SU-DHL-6 (cell line): ENCODE measurements around the gene TRNP1.

ENCODE experiments used
- EZH2phosphoT487 ChIP-seq: fragments of 200-600 bp; sonication (generic), shearing (Covaris generic); conservative IDR thresholded peaks from 2 replicates; pipeline ENCODE4 v1.6.1; 2018; ENCODE audit warnings: mild to moderate bottlenecking, antibody characterized with exemption, low read length, moderate library complexity, mixed read lengths
- TF ChIP-seq, protein P1 (sequence below): fragments of 200-600 bp; sonication (generic); IDR thresholded peaks from one replicate; pipeline ENCODE4 v1.5.1; 2017; ENCODE audit warnings: antibody characterized with exemption, mild to moderate bottlenecking, low read length, moderate library complexity; ENCODE audit not compliant: insufficient read depth, poor library complexity, severe bottlenecking

- TF ChIP-seq, protein P1, sequence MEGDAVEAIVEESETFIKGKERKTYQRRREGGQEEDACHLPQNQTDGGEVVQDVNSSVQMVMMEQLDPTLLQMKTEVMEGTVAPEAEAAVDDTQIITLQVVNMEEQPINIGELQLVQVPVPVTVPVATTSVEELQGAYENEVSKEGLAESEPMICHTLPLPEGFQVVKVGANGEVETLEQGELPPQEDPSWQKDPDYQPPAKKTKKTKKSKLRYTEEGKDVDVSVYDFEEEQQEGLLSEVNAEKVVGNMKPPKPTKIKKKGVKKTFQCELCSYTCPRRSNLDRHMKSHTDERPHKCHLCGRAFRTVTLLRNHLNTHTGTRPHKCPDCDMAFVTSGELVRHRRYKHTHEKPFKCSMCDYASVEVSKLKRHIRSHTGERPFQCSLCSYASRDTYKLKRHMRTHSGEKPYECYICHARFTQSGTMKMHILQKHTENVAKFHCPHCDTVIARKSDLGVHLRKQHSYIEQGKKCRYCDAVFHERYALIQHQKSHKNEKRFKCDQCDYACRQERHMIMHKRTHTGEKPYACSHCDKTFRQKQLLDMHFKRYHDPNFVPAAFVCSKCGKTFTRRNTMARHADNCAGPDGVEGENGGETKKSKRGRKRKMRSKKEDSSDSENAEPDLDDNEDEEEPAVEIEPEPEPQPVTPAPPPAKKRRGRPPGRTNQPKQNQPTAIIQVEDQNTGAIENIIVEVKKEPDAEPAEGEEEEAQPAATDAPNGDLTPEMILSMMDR = no peak
- no peak for TF ChIP-seq EZH2phosphoT487
Measured at GRCh38 chr1:27005166-27005530, 11.7 kb downstream of the TRNP1 start.
